GM23338 (cell line): Measurements from ENCODE around the gene TBCE. TPM values are rescaled to one million over a fixed set of nuclear protein-coding genes. Genes with fewer than 3 reads are reported as not detected.

Experiments
- ATAC-seq: fragments of 200-7000 bp; cut with Tn5 transposase; 3 replicates; pipeline ENCODE4 v1.9.1; 2020
- DNase-seq: peaks from one replicate; pipeline ENCODE4 v3.0.0-alpha.2; 2015; ENCODE audit warnings: low spot score
- H2AFZ ChIP-seq: fragments of 200-600 bp; sonication (generic); 2 replicates; pipeline ENCODE4 v1.8.0; 2016; ENCODE audit warnings: antibody characterized with exemption, mild to moderate bottlenecking, moderate library complexity
- H3F3A ChIP-seq: fragments of 200-600 bp; sonication (generic); replicated peaks from 2 replicates; pipeline ENCODE4 v1.8.0; 2017; ENCODE audit warnings: antibody characterized with exemption, mixed run types, low read depth
- H3K27ac ChIP-seq: fragments of 200-600 bp; sonication (generic); 2 replicates; pipeline ENCODE4 v1.6.1; 2016; ENCODE audit warnings: low read depth
- H3K27me3 ChIP-seq: fragments of 200-600 bp; sonication (generic); 2 replicates; pipeline ENCODE4 v1.8.0; 2016; ENCODE audit warnings: mild to moderate bottlenecking, mixed run types, moderate library complexity; ENCODE audit not compliant: insufficient read depth
- H3K36me3 ChIP-seq: fragments of 200-600 bp; sonication (generic); 2 replicates; pipeline ENCODE4 v1.8.0; 2016; ENCODE audit warnings: mild to moderate bottlenecking; ENCODE audit not compliant: insufficient read depth
- H3K4me1 ChIP-seq: fragments of 200-600 bp; sonication (generic); 2 replicates; pipeline ENCODE4 v1.8.0; 2016; ENCODE audit warnings: mild to moderate bottlenecking, moderate library complexity; ENCODE audit not compliant: insufficient read depth
- H3K4me2 ChIP-seq: fragments of 200-600 bp; sonication (generic); 2 replicates; pipeline ENCODE4 v1.7.1; 2017; ENCODE audit warnings: mixed run types
- H3K4me3 ChIP-seq: fragments of 200-600 bp; sonication (generic); 2 replicates; pipeline ENCODE4 v1.6.1; 2016; ENCODE audit warnings: mixed run types
- H3K79me2 ChIP-seq: fragments of 200-600 bp; sonication (generic); replicated peaks from 2 replicates; pipeline ENCODE4 v1.8.0; 2017; ENCODE audit warnings: mild to moderate bottlenecking; ENCODE audit not compliant: insufficient read depth
- H3K9me2 ChIP-seq: fragments of 200-600 bp; sonication (generic); 2 replicates; pipeline ENCODE4 v1.8.0; 2017; ENCODE audit not compliant: insufficient read depth
- H4K20me1 ChIP-seq: fragments of 200-600 bp; sonication (generic); replicated peaks from 2 replicates; pipeline ENCODE4 v1.8.0; 2017; ENCODE audit warnings: mild to moderate bottlenecking; ENCODE audit not compliant: insufficient read depth
- H3K27ac Mint-ChIP-seq: 2 replicates; pipeline ENCODE4 v1.8.0; 2020; ENCODE audit warnings: inconsistent platforms, mild to moderate bottlenecking, moderate library complexity, mixed read lengths
- H3K27me3 Mint-ChIP-seq: 3 replicates; pipeline ENCODE4 v1.8.0; 2022; ENCODE audit warnings: low read depth, mild to moderate bottlenecking, moderate library complexity, mixed read lengths, inconsistent platforms; ENCODE audit not compliant: insufficient read depth, poor library complexity
- H3K36me3 Mint-ChIP-seq: 3 replicates; pipeline ENCODE4 v1.8.0; 2021; ENCODE audit warnings: low read depth, mild to moderate bottlenecking, inconsistent platforms, moderate library complexity, mixed read lengths
- H3K4me1 Mint-ChIP-seq: 3 replicates; pipeline ENCODE4 v1.8.0; 2020; ENCODE audit warnings: mild to moderate bottlenecking, inconsistent platforms, mixed read lengths
- H3K4me3 Mint-ChIP-seq: 3 replicates; pipeline ENCODE4 v1.8.0; 2021; ENCODE audit warnings: moderate library complexity, mild to moderate bottlenecking, inconsistent platforms, mixed read lengths
- H3K9me3 Mint-ChIP-seq: 3 replicates; pipeline ENCODE4 v1.8.0; 2020; ENCODE audit warnings: moderate library complexity, mild to moderate bottlenecking, inconsistent platforms, mixed read lengths
- CREB1 ChIP-seq: fragments of 250-450 bp; sonication (Bioruptor Pico); IDR thresholded peaks from 2 replicates; pipeline ENCODE4 v1.5.0; 2020; ENCODE audit warnings: low read depth, mild to moderate bottlenecking, moderate library complexity
- CTCF ChIP-seq, 2 experiments: fragments of 200-600 bp in 1 of 2; sonication (generic) in 1 of 2; conservative IDR thresholded peaks; 2 replicates each; pipeline versions ENCODE4 v1.5.1 to v1.6.1; 2016 to 2017; ENCODE audit warnings: antibody characterized with exemption in 2 of 2, low read depth in 2 of 2, mild to moderate bottlenecking in 2 of 2, moderate library complexity in 1 of 2
- EZH2 ChIP-seq: fragments of 200-600 bp; sonication (generic); IDR thresholded peaks from one replicate; pipeline ENCODE4 v1.8.0; 2017; ENCODE audit warnings: antibody characterized with exemption, mild to moderate bottlenecking, low read depth; ENCODE audit not compliant: unreplicated experiment
- EZH2phosphoT487 ChIP-seq: fragments of 200-600 bp; sonication (generic); IDR thresholded peaks from one replicate; pipeline ENCODE4 v1.8.1; 2018; ENCODE audit warnings: antibody characterized with exemption; ENCODE audit not compliant: unreplicated experiment
- JUNB ChIP-seq: IDR thresholded peaks from one replicate; pipeline ENCODE4 v1.6.1; 2016; ENCODE audit warnings: antibody characterized with exemption; ENCODE audit not compliant: unreplicated experiment
- NANOG ChIP-seq: IDR thresholded peaks from 2 replicates; pipeline ENCODE4 v1.6.1; 2016; ENCODE audit warnings: antibody characterized with exemption, borderline replicate concordance
- POLR2AphosphoS5 ChIP-seq: IDR thresholded peaks from 2 replicates; pipeline ENCODE4 v1.6.1; 2016; ENCODE audit warnings: antibody characterized with exemption, low read depth
- STAT1 ChIP-seq: IDR thresholded peaks from one replicate; pipeline ENCODE4 v1.6.1; 2016; ENCODE audit warnings: antibody characterized with exemption; ENCODE audit not compliant: unreplicated experiment
- ZNF114 ChIP-seq: fragments of 250-450 bp; sonication (Bioruptor Pico); IDR thresholded peaks from 2 replicates; pipeline ENCODE4 v1.5.0; 2020; ENCODE audit warnings: mild to moderate bottlenecking, moderate library complexity
- ZNF331 ChIP-seq: fragments of 250-450 bp; sonication (Bioruptor Pico); IDR thresholded peaks from 2 replicates; pipeline ENCODE4 v1.5.0; 2020; ENCODE audit warnings: low read depth, mild to moderate bottlenecking, moderate library complexity
- polyA plus RNA-seq: library from polyadenylated mRNA; unstranded; fragments of >200 nt; fragmentation: Nextera tagmentation; extraction: Ambion mirVana; gene quantifications from 2 replicates; pipeline ENCODE4 v1.2.1, GENCODE V29; 2016
- total RNA-seq: library from RNA; depleted of rRNA; stranded (reverse); fragments of >200 nt; shearing (Covaris generic); gene quantifications from 2 replicates; pipeline ENCODE4 v1.2.3, GENCODE V29; 2014
- TF ChIP-seq, protein P1 (sequence below): IDR thresholded peaks from 2 replicates; pipeline ENCODE4 v1.6.1; 2016; ENCODE audit warnings: antibody characterized with exemption
- TF ChIP-seq, protein P2 (sequence below): fragments of 250-450 bp; sonication (Bioruptor Pico); IDR thresholded peaks from 2 replicates; pipeline ENCODE4 v1.5.0; 2020; ENCODE audit warnings: mild to moderate bottlenecking, moderate library complexity
- TF ChIP-seq, protein P3 (sequence below): IDR thresholded peaks from one replicate; pipeline ENCODE4 v1.6.1; 2018; ENCODE audit warnings: antibody characterized with exemption; ENCODE audit not compliant: unreplicated experiment

The TBCE gene
- total and polyA plus RNA-seq, 2 experiments from 2014 or later, result 42.7 to 64.8 TPM

DNA sequence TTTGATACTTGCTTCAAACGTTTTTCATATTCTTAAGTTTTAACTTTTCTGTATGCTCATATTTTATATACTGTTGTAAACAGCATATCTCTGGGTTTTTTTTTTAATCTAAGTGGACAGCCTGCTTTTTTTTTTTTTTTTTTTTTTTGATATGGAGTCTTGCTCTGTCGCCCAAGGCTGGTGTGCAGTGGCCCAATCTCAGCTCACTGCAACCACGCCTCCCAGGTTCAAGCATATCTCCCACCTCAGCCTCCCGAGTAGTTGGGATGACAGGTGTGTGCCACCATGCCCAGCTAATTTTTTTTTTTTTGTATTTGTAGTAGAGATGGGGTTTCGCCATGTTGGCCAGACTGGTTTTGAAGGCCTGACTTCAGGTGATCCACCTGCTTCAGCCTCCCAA is 1.2 kb downstream of the TBCE start:
- no peaks in the 10 kb centered on the region for H3K36me3 ChIP-seq
- H3K4me3 Mint-ChIP-seq, result peak overlapping the region; percentile 91
- H3K4me1 ChIP-seq, result peaks cover 4% of the 10 kb centered on the region; the same call in 1 of the 2 replicates
- peak overlapping the region; percentile 96 for H3K27ac ChIP-seq
- peak overlapping the region; percentile 86 for H3K4me2 ChIP-seq
- peaks cover 21% of the 10 kb centered on the region for H3K36me3 Mint-ChIP-seq
- no peaks in the 10 kb centered on the region for H3K9me2 ChIP-seq
- H3F3A ChIP-seq, result peaks cover 6% of the 10 kb centered on the region; the same call in 1 of the 2 replicates
- ATAC-seq (no peak), DNase-seq (no peak)
- peak overlapping the region; percentile 86 for H3K4me3 ChIP-seq
- H3K27ac Mint-ChIP-seq, result no peak overlapping the region
- TF ChIP-seq, protein P1, sequence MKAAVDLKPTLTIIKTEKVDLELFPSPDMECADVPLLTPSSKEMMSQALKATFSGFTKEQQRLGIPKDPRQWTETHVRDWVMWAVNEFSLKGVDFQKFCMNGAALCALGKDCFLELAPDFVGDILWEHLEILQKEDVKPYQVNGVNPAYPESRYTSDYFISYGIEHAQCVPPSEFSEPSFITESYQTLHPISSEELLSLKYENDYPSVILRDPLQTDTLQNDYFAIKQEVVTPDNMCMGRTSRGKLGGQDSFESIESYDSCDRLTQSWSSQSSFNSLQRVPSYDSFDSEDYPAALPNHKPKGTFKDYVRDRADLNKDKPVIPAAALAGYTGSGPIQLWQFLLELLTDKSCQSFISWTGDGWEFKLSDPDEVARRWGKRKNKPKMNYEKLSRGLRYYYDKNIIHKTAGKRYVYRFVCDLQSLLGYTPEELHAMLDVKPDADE, result no peak
- TF ChIP-seq, protein P2, sequence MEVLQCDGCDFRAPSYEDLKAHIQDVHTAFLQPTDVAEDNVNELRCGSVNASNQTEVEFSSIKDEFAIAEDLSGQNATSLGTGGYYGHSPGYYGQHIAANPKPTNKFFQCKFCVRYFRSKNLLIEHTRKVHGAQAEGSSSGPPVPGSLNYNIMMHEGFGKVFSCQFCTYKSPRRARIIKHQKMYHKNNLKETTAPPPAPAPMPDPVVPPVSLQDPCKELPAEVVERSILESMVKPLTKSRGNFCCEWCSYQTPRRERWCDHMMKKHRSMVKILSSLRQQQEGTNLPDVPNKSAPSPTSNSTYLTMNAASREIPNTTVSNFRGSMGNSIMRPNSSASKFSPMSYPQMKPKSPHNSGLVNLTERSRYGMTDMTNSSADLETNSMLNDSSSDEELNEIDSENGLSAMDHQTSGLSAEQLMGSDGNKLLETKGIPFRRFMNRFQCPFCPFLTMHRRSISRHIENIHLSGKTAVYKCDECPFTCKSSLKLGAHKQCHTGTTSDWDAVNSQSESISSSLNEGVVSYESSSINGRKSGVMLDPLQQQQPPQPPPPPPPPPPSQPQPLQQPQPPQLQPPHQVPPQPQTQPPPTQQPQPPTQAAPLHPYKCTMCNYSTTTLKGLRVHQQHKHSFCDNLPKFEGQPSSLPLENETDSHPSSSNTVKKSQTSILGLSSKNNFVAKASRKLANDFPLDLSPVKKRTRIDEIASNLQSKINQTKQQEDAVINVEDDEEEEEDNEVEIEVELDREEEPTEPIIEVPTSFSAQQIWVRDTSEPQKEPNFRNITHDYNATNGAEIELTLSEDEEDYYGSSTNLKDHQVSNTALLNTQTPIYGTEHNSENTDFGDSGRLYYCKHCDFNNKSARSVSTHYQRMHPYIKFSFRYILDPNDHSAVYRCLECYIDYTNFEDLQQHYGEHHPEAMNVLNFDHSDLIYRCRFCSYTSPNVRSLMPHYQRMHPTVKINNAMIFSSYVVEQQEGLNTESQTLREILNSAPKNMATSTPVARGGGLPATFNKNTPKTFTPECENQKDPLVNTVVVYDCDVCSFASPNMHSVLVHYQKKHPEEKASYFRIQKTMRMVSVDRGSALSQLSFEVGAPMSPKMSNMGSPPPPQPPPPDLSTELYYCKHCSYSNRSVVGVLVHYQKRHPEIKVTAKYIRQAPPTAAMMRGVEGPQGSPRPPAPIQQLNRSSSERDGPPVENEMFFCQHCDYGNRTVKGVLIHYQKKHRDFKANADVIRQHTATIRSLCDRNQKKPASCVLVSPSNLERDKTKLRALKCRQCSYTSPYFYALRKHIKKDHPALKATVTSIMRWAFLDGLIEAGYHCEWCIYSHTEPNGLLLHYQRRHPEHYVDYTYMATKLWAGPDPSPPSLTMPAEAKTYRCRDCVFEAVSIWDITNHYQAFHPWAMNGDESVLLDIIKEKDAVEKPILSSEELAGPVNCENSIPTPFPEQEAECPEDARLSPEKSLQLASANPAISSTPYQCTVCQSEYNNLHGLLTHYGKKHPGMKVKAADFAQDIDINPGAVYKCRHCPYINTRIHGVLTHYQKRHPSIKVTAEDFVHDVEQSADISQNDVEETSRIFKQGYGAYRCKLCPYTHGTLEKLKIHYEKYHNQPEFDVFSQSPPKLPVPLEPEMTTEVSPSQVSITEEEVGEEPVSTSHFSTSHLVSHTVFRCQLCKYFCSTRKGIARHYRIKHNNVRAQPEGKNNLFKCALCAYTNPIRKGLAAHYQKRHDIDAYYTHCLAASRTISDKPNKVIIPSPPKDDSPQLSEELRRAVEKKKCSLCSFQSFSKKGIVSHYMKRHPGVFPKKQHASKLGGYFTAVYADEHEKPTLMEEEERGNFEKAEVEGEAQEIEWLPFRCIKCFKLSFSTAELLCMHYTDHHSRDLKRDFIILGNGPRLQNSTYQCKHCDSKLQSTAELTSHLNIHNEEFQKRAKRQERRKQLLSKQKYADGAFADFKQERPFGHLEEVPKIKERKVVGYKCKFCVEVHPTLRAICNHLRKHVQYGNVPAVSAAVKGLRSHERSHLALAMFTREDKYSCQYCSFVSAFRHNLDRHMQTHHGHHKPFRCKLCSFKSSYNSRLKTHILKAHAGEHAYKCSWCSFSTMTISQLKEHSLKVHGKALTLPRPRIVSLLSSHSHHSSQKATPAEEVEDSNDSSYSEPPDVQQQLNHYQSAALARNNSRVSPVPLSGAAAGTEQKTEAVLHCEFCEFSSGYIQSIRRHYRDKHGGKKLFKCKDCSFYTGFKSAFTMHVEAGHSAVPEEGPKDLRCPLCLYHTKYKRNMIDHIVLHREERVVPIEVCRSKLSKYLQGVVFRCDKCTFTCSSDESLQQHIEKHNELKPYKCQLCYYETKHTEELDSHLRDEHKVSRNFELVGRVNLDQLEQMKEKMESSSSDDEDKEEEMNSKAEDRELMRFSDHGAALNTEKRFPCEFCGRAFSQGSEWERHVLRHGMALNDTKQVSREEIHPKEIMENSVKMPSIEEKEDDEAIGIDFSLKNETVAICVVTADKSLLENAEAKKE (CRISPR knock-in tag), result no peak
- no peak for TF ChIP-seq POLR2AphosphoS5
- no peak for TF ChIP-seq STAT1
- no peak for TF ChIP-seq ZNF114 (CRISPR knock-in tag)
- no peak for TF ChIP-seq CTCF (conservative IDR thresholded peaks at IDR 0.05; ENCODE audit: low read depth in 2 of 2)
- TF ChIP-seq, protein P3, sequence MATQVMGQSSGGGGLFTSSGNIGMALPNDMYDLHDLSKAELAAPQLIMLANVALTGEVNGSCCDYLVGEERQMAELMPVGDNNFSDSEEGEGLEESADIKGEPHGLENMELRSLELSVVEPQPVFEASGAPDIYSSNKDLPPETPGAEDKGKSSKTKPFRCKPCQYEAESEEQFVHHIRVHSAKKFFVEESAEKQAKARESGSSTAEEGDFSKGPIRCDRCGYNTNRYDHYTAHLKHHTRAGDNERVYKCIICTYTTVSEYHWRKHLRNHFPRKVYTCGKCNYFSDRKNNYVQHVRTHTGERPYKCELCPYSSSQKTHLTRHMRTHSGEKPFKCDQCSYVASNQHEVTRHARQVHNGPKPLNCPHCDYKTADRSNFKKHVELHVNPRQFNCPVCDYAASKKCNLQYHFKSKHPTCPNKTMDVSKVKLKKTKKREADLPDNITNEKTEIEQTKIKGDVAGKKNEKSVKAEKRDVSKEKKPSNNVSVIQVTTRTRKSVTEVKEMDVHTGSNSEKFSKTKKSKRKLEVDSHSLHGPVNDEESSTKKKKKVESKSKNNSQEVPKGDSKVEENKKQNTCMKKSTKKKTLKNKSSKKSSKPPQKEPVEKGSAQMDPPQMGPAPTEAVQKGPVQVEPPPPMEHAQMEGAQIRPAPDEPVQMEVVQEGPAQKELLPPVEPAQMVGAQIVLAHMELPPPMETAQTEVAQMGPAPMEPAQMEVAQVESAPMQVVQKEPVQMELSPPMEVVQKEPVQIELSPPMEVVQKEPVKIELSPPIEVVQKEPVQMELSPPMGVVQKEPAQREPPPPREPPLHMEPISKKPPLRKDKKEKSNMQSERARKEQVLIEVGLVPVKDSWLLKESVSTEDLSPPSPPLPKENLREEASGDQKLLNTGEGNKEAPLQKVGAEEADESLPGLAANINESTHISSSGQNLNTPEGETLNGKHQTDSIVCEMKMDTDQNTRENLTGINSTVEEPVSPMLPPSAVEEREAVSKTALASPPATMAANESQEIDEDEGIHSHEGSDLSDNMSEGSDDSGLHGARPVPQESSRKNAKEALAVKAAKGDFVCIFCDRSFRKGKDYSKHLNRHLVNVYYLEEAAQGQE, result no peak
- no peak for TF ChIP-seq CREB1 (CRISPR knock-in tag)
- no peak for TF ChIP-seq EZH2phosphoT487
- no peak for TF ChIP-seq JUNB
- no peak for TF ChIP-seq ZNF331 (CRISPR knock-in tag)
- TF ChIP-seq NANOG, result no peak
- no peak for TF ChIP-seq EZH2
- H2AFZ ChIP-seq, result no peak overlapping the region
- peaks cover 18% of the 10 kb centered on the region; the same call in 1 of the 2 replicates for H4K20me1 ChIP-seq
- H3K9me3 Mint-ChIP-seq, result no peaks in the 10 kb centered on the region
- H3K4me1 Mint-ChIP-seq, result peaks cover 12% of the 10 kb centered on the region; the same call in 2 of the 3 replicates
- H3K79me2 ChIP-seq, result peaks cover 55% of the 10 kb centered on the region
- H3K27me3 ChIP-seq, result no peaks in the 10 kb centered on the region
- peaks cover 4% of the 10 kb centered on the region for H3K27me3 Mint-ChIP-seq
